HG03558 (cell line): ENCODE data around the gene TRIM42.

Experiments used
- ATAC-seq: cut with Tn5 transposase; IDR thresholded peaks from one replicate; pipeline ENCODE4 v1.9.1; 2021; ENCODE audit warnings: moderate number of reproducible peaks; ENCODE audit not compliant: unreplicated experiment; ENCODE audit errors: extremely low read depth

TRIM42 gene

GRCh38 chr3:140709751-140710150 lies 31.9 kb downstream of the TRIM42 start:
- ATAC-seq = no peak

DNA sequence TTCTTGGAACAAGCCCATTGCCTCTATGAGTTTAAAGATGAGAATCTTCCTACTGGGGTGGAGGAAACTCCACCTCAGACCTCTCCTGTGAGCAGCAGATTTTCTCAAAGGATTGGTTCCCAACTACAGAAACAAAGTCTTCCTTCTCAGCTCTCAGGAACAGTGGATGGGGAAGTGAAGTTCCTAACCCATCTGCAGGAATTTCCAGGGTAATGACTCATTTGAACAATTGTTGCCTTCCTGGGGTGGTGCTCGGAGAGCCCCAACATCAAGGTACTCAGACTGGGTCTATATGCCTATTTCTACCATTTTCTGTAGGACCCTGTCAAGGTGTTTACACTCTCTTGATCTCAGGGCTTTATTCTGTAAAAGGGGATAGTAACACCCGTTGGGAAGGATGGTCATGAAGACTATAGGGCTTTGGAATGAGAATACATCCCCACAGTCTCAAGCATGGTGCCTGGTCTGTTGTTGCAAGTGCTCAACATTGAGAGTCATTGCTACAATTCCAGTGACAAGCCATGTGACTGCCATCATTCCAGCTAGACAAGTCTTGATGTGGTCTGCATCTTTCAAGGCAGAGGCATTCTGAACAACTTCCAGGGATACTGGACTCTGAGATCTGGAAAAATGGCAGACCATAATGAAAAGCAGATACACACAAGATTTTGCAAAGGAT lies 33.0 kb downstream of the TRIM42 start:
- no peak for ATAC-seq

DNA sequence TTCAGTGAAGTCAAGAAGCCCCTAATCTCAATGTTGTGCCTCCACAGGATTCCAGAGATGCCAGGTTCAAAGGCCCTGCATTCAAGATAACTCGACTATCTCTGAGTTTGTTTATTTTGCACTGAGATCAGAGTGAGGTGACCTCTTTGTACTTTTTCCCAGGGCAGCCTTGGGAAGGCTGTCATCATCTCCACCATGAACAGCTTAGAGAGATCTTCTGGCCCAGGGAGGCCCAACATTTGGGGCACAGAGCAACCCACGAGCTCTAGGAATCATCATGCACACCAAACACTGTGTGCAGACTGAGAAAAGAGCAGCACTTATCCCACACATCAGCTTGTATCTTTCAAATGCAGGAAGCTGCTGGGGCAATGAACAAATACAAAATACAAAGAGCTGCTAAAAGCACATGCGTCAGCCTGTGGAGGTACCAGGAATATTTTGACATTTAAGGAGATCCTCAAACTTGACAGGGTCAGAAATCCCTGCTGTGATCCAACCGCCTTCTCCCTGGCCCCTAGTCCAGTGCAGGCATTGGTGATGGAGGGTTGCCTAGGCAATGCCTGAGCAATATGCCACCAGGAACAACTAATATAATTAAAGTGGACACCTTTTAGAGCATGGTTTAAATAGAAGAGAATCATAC lies 33.6 kb downstream of the TRIM42 start:
- no peak for ATAC-seq

GRCh38 chr3:140712301-140712700 lies 34.4 kb downstream of the TRIM42 start:
- no peak for ATAC-seq

DNA sequence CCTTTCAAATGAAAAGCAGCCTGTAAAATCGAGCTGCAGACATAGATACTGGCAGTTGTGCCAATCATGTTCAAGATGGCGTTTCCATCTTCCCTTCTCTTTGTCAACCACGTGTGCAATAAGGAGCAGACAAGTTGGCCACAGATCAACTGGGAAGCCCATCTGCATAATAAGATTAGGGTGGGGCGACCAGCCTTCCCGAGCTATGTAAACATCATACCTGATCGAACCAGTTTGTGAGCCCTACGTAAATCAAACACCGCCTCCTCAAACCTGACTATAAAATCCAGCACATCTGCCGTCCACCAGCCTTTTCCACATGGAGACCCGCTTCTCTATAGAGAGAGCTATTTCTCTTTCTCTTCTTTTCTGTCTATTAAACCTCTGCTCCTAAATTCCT lies 37.2 kb downstream of the TRIM42 start:
- ATAC-seq = no peak

DNA sequence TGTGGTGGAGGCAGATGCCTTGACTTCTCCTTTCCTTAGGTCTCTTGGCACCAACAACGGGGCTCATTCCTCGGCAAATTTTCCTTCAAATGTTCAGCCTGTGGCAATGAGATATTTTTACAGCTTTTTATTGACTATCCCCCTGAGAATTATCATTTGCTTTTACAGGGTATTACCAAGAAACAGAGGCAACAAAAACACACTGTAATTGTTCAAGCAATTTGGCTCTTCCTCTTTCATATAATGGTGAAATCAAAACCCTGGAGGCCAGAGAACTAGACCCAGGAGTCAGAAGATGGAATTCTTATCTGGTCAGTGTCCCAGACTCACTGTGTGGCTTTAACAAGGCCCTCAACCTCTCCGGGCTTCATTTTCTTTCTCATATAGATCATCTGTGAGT lies 40.1 kb downstream of the TRIM42 start:
- ATAC-seq = no peak

- ATAC-seq = no peak
Observed at GRCh38 chr3:140719841-140720614, 42.2 kb downstream of the TRIM42 start.

- ATAC-seq = no peak
Observed at GRCh38 chr3:140723576-140723975, 45.7 kb downstream of the TRIM42 start.

DNA sequence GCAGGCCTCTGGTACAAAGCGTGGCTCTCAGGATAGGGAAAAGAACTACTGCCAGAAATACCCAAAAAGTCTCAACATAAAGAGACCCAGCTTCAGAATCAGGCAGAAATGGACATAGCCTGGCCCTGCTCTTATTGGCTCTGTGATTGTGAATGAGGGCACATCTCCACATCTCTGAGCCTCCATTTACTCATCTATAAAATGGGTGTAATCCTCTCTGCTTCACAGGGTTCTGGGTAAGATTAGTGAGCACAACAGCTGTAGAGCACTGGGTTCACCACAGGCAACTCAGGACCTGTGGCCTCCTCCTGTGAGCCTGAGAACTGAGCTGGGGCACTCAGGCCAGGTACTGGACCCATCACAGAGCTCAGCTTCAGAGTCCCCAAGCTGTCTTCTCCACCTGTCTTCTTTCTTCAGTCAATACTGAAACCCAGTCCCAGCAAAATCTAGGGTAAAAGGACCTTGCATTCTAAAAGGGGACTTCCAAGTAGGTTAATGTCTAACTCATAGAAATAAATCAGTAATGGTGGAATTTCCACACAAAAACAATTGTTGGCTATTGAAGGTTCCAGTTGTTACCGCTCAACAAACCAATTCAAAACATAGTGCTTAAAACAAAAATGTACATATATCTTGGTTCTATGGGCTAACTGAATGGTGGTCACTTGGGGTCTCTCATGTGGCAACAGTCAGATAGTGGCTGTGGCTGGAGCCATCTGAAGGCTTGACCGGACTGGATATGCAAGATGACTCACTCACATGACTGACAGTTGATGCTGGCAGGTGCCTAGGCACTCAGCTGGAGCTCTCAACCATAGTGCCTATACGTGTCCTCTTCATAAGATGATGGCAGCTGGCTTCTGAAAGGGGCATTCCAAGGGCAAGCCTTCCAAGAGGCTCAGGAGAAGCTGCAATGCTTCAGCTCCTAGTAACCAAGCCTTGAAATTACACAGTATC lies 47.3 kb downstream of the TRIM42 start:
- peak; percentile 71 for ATAC-seq

DNA sequence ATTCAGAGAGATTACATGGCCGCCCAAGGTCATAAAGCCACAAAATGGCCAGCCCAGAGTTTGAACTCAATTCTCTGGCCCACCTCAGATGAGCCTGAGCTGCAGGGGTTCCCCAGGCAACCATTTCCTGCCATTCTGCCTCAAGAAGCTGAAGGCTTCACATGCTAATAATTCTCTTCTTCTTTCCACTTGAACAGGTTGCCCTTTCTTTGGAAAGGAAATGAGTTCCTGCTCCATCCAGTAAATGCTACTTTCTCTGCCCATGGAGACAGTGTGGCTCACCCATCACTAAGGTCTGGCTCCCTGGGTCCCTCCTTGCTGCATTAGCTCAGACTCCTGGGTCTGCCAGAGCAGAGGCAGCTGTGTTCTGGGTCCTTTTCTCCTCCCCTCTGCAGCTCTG lies 48.2 kb downstream of the TRIM42 start:
- ATAC-seq = no peak

- ATAC-seq = no peak
Observed at GRCh38 chr3:140727886-140728285, 50.0 kb downstream of the TRIM42 start.

- no peak for ATAC-seq
Observed at GRCh38 chr3:140731440-140732119, 53.7 kb downstream of the TRIM42 start.

DNA sequence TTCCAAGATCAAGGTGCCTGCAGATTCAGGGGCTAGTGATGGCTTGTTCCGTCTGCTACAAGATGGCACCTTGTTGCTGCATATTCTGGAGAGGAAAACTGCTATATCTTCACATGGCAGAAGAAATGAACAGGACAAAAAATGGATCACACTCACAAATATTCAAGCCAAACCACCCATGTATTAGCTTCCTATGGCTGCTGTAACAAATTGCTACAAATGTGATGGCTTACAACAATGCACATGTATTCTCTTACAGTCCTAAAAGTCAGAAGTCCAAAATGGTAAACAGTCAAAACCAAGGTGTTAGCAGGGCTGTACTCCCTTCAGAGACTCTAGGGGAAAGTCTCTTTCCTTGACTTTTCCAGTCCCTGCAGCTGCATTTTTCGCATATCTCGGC lies 55.8 kb downstream of the TRIM42 start:
- no peak for ATAC-seq

DNA sequence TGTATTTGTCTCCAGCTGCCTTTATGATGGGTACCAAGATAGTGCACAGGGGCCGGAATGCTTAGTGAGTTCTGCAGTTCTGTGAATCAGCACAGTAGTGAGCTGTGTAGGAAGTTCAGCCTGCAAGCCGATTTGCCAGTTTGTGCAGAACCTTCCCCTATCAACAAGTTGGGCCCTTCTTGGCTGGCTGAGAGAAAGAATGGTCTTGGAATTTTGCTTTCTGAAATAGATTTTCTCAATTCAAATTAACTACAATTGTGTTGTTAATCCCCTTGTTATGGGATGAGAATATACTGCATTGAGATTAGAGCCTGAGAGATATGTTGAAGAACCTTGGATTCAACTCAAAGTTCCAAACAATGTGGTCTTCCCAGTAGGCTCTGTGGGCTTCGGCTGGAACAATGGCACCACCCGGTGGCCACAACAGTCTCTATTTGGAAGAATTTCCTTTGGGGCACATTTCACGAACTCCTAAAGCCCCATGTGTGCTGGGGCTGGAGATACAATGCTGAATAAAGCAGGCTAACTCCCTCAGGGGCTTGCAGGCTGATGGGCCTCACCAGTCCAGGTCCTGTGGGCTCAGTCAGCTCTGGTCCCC lies 59.1 kb downstream of the TRIM42 start:
- ATAC-seq = no peak

DNA sequence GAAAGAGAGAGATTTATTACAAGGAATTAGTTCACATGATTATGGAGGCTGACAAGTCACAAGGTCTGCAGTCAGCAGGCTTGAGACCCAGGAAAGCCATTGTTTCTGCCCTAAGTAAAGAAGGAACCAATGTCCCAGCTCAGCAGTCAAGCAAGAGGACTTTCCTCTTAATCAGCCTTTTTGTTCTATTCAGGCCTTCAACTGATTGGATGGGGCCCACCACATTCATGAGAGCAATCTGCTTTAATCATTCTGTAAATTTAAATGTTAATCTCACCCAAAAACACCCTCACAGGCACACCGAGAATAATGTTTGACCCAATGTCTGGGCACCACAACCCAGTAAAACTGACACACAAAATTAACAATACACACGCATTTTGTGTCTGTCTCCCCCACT lies 64.3 kb downstream of the TRIM42 start:
- ATAC-seq = no peak

DNA sequence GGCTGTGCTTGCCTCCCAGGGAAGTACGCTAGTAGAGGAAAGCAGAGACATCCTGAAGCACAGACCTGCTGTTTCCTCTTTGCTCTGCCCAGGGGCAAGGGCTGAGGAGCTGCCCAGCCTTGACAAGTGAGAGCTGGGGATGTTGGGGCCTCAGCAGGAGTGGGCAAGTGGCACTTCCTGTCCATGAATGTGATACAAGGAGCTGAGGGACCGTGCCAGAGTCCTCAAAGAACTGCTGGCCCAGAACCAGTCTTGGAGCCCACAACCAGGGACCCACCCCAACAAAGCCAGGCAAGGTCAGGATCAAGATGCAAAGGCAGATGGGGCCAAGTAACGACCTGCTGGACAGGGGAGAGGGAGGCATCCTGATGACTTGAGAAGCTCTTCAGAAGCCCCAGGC lies 70.3 kb downstream of the TRIM42 start:
- ATAC-seq = no peak

DNA sequence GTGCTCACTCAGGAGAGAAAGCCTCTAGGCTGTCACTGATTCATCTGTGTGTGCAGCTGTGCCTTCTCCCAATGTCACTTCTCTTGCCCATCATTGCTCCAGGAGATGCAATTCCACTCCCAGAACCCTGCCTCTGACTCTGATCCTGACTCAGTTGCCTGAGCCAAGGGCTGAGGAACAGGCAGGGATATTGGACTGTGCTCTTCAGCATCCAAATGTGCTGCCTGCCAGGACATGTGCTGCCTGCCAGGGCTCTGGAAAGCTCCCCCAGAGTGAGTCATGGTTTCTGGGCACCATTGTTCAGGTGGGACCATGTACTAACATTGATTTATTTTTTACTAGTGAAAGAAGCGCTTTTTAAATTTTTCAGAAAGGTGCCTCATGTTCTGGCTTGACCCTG lies 71.0 kb downstream of the TRIM42 start:
- ATAC-seq = no peak
